Progenitor cell of endocrine pancreas (in vitro differentiated cells): ENCODE data around the gene CHMP3. TPM values are rescaled to one million over a fixed set of nuclear protein-coding genes. Genes with fewer than 3 reads are reported as not detected.
A peak's percentile ranks its signal among the peaks of the same experiment; 100 is the strongest.

Experiments
- DNase-seq: peaks from one replicate; pipeline ENCODE4 v3.0.0; 2021; ENCODE audit warnings: low spot score; ENCODE audit not compliant: unreplicated experiment
- H3K27ac Mint-ChIP-seq: 2 replicates; pipeline ENCODE4 v1.8.0; 2021; ENCODE audit warnings: mild to moderate bottlenecking, moderate library complexity, mixed read lengths
- H3K27me3 Mint-ChIP-seq: 2 replicates; pipeline ENCODE4 v1.8.0; 2021; ENCODE audit warnings: mixed read lengths
- H3K36me3 Mint-ChIP-seq: 2 replicates; pipeline ENCODE4 v1.8.0; 2022; ENCODE audit warnings: mixed read lengths; ENCODE audit not compliant: insufficient read depth
- H3K4me1 Mint-ChIP-seq: 2 replicates; pipeline ENCODE4 v1.8.0; 2021; ENCODE audit warnings: low read depth, mixed read lengths
- H3K4me3 Mint-ChIP-seq: 2 replicates; pipeline ENCODE4 v1.8.0; 2021; ENCODE audit warnings: low read depth, mild to moderate bottlenecking, moderate library complexity, mixed read lengths
- H3K9me3 Mint-ChIP-seq: 2 replicates; pipeline ENCODE4 v1.8.0; 2021; ENCODE audit warnings: low read depth, mixed read lengths
- CTCF ChIP-seq: fragments of 200-600 bp; sonication (generic); IDR thresholded peaks from one replicate; pipeline ENCODE4 v1.5.0; 2021; ENCODE audit warnings: antibody characterized with exemption, mild to moderate bottlenecking; ENCODE audit not compliant: unreplicated experiment
- total RNA-seq: library from RNA; stranded (reverse); gene quantifications from 2 replicates; pipeline ENCODE4 v1.2.1, GENCODE V29; 2021

CHMP3 gene
- total RNA-seq, 1 donor from 2014 or later, result 94.1 TPM

DNA sequence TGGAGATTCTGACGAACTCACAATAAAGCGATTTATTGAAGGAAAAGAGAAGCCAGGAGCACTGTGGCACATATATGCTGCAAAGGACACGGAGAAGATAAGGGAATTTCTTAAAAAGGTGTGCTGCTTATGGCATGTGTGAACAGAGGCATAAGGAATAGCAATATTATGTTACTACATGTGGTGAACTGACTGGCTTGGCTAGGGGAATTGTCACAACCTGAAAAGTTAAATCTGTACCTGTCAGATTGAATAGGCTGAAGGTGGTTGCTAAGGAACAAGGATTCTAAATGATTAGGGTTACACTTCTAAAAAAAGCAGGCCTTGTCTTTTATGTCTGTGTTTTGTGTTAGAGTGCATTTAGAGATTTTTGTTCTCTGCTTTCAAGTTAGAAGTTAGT is 73.7 kb downstream of the CHMP3 start:
- Mint-ChIP-seq H3K4me1 (no peaks in the 10 kb centered on the region), H3K9me3 (peaks cover 5% of the 10 kb centered on the region), H3K36me3 (peaks cover 59% of the 10 kb centered on the region), H3K27ac (peak overlapping the region; percentile 54), H3K27me3 (no peaks in the 10 kb centered on the region), H3K4me3 (no peak overlapping the region)
- DNase-seq, result no peak
- no peak for TF ChIP-seq CTCF

DNA sequence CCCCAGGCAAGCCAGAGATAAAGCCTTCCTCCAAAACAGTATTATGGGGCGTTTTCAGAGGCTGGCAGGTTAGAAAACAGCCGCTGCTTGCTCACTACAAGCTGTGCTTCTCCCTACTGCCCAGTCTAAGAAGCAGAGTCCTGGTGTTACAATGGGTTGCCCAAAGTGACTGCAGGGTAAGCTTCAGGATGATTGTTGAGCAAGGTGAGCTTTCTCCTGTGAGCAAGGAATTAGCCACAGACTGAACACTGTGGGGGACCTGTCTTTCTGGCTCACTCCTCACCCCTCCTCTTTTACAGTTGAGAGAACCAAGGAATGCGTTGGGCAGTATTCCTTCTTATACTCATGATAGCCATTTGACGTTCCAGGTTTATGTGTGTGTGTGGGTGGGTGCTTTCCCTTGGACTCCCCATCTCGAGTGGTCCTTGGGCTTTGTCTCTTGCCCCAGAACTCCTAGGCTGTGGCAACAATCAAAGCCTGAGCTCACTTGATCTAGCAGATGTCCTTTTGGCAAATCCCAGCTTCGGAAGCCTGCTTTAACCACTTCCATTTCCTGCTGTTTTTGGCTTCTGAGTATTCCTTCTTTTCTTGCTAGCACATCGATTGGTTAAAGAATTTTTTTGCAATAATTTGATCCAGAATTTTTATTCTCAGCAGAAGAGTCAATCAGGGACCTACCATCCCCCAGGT is 74.5 kb downstream of the CHMP3 start:
- Mint-ChIP-seq H3K4me3 (no peak overlapping the region), H3K27ac (peak overlapping the region; percentile 23)
- no peak for TF ChIP-seq CTCF

GRCh38 chr2:86487062-86487461 is 76.2 kb downstream of the CHMP3 start:
- Mint-ChIP-seq H3K4me3 (no peak overlapping the region), H3K4me1 (no peaks in the 10 kb centered on the region), H3K9me3 (no peaks in the 10 kb centered on the region), H3K27me3 (no peaks in the 10 kb centered on the region), H3K27ac (no peak overlapping the region), H3K36me3 (peaks cover 55% of the 10 kb centered on the region)
- TF ChIP-seq CTCF, result peak; percentile 21
- no peak for DNase-seq

More for the DNA sequence above, 74.5 kb downstream of the CHMP3 start:
- no peak for DNase-seq
- no peaks in the 10 kb centered on the region for H3K9me3 Mint-ChIP-seq
- peaks cover 55% of the 10 kb centered on the region for H3K36me3 Mint-ChIP-seq
- no peaks in the 10 kb centered on the region for H3K4me1 Mint-ChIP-seq
- no peaks in the 10 kb centered on the region for H3K27me3 Mint-ChIP-seq

DNA sequence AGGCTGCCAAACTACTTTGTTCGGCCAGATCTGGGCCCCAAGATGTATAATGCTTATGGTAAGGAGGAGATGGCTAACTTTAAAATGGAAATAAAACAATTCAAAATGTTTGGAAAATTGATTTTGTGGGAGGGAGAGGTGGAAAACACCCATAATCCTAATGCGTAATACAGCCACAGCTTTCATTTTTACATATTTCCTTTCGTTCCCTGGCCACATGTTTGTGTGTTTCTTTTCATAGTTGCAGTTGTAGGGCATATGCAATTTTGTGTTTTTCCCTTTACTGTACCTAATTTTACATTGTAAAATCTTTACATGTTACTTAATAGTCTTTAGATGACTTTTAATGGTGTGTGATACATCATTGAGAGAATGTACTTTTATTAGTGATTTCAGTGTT is 77.4 kb downstream of the CHMP3 start:
- no peaks in the 10 kb centered on the region for H3K27me3 Mint-ChIP-seq
- peaks cover 51% of the 10 kb centered on the region for H3K36me3 Mint-ChIP-seq
- no peak for TF ChIP-seq CTCF
- H3K4me1 Mint-ChIP-seq, result no peaks in the 10 kb centered on the region
- peak overlapping the region; percentile 43 for H3K27ac Mint-ChIP-seq
- no peak overlapping the region for H3K4me3 Mint-ChIP-seq
- no peak for DNase-seq
- no peaks in the 10 kb centered on the region for H3K9me3 Mint-ChIP-seq

- no peaks in the 10 kb centered on the region for H3K9me3 Mint-ChIP-seq
- H3K27me3 Mint-ChIP-seq, result no peaks in the 10 kb centered on the region
- H3K4me3 Mint-ChIP-seq, result no peak overlapping the region
- H3K36me3 Mint-ChIP-seq, result peaks cover 49% of the 10 kb centered on the region
- no peak for TF ChIP-seq CTCF
- no peak for DNase-seq
- no peaks in the 10 kb centered on the region for H3K4me1 Mint-ChIP-seq
- no peak overlapping the region for H3K27ac Mint-ChIP-seq
Observed at GRCh38 chr2:86485103-86485502, 78.1 kb downstream of the CHMP3 start.
